ENCODE measurements around the gene GRM4. TPM values are rescaled to one million over a fixed set of nuclear protein-coding genes. Genes with fewer than 3 reads are reported as not detected.

GRM4 gene
- total and polyA plus RNA-seq, 8 donors: 0.30 to 0.70 (median 0.43) TPM; not detected in 2

DNA sequence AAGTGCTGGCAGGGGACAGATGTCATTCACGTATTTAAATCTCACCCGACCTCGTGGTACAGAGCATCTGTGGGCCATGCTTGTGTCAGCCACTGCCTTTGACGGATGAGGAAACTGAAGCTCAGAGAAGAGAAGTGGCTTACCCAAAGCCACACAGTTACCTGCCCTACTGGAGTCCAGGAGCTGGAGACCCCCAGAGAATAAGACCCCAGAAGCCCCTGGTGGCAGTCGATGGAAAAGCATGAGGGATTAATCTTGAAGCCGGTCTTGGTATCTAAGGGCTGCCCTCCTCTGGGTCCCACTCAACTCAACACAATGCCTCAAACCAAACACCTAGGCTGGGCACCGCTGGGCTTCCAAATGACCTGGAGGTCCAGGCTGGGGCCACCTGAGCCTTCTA lies 83.1 kb downstream of the GRM4 start:
- peaks cover 0 to 60% of the 10 kb centered on the region in 2 donors for H3K27me3 ChIP-seq
- ATAC-seq: no peak

GRCh38 chr6:34062156-34062555 lies 83.7 kb downstream of the GRM4 start:
- ATAC-seq (no peak), DNase-seq (no peak)
- H3K27me3 ChIP-seq: peaks cover 0 to 60% of the 10 kb centered on the region in 2 donors
- intact Hi-C loops (cut with DNase I): no loop called here
- no peaks in the 10 kb centered on the region for H3K9me3 ChIP-seq
- H3K4me1 ChIP-seq: no peaks in the 10 kb centered on the region
- H3K4me3 ChIP-seq: no peak overlapping the region
- H3K36me3 ChIP-seq: no peaks in the 10 kb centered on the region
- TF ChIP-seq CTCF (IDR thresholded peaks at IDR 0.05): no peak
- no peak overlapping the region for H3K27ac ChIP-seq

More for the DNA sequence above, 83.1 kb downstream of the GRM4 start:
- intact Hi-C loops (cut with DNase I): no loop called here
- Histone ChIP-seq H3K4me1 (no peaks in the 10 kb centered on the region), H3K27ac (no peak overlapping the region), H3K4me3 (no peak overlapping the region), H3K9me3 (no peaks in the 10 kb centered on the region), H3K36me3 (no peaks in the 10 kb centered on the region)
- no peak for TF ChIP-seq CTCF (IDR thresholded peaks at IDR 0.05)
- DNase-seq: no peak

DNA sequence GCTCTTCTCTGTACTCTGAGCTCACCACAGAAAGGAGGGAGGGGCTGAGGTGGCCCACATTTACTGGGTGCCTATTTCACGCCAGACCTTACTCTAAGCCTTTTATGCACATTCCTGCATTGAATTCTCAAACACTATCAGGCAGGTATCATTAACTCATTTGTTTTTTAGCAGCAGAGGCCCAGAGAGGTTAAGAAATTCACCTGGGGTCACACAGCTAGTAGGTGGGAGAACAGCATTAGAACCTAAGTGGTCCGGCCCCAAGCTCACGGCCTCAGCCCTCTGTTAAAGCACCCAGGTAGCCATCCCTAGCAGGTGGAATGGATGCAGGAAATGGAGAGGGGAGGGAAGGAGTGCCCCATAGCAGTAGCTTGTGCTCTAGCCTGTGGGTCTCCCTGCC lies 84.5 kb downstream of the GRM4 start:
- intact Hi-C loops (cut with DNase I): no loop called here

GRCh38 chr6:34059914-34060313 lies 86.0 kb downstream of the GRM4 start:
- TF ChIP-seq CTCF (IDR thresholded peaks at IDR 0.05): no peak
- DNase-seq: peak in 1 of 4 donors; percentile 57
- intact Hi-C loops (cut with DNase I): no loop called here
- Histone ChIP-seq H3K9me3 (no peaks in the 10 kb centered on the region), H3K36me3 (no peaks in the 10 kb centered on the region), H3K27ac (no peak overlapping the region), H3K27me3 (peaks cover 0 to 48% of the 10 kb centered on the region in 2 donors), H3K4me3 (no peak overlapping the region), H3K4me1 (no peaks in the 10 kb centered on the region)
- ATAC-seq: no peak

More for the DNA sequence above, 84.5 kb downstream of the GRM4 start:
- no peak for DNase-seq
- no peak for TF ChIP-seq CTCF (IDR thresholded peaks at IDR 0.05)
- Histone ChIP-seq H3K4me1 (no peaks in the 10 kb centered on the region), H3K4me3 (no peak overlapping the region), H3K36me3 (no peaks in the 10 kb centered on the region), H3K27ac (no peak overlapping the region), H3K27me3 (peaks cover 0 to 54% of the 10 kb centered on the region in 2 donors), H3K9me3 (no peaks in the 10 kb centered on the region)
- no peak for ATAC-seq

DNA sequence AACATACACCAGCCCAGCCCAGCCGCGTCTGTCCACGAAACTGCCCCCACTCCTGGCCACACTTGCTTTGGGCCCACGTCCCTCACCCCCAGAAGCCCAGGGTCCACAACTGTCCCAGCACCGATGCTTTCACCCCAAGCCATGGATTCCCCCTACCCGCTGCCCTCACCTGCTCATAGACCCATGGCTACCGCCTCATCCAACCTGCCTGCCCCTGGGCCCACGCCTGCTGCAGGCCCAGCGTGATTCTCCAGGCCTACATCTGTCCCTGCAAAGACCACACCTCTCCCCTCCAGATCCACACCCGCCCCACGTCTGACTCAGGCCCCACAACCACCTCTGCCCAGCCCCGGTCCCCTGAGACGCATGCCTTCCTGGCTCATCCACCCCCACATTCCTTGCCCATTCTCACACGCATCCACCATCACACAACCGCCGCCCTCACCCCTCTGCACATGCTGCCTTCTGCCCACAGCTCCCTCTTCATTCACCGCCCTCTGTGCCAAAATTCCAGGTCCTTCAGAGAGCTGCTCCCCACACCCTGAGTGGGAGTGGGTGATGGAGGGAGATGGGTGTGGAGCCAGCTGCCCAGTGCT lies 86.7 kb downstream of the GRM4 start:
- Histone ChIP-seq H3K4me3 (no peak overlapping the region), H3K9me3 (no peaks in the 10 kb centered on the region), H3K36me3 (no peaks in the 10 kb centered on the region), H3K4me1 (no peaks in the 10 kb centered on the region), H3K27ac (no peak overlapping the region), H3K27me3 (peaks cover 0 to 48% of the 10 kb centered on the region in 2 donors)
- peak in 1 of 4 donors; percentile 67 for DNase-seq
- no peak for ATAC-seq
- no peak for TF ChIP-seq CTCF (IDR thresholded peaks at IDR 0.05)
- intact Hi-C loops (cut with DNase I): no loop called here
